Upper lobe of right lung (tissue), 1 donor: Measurements from ENCODE around the gene DIS3L2. TPM values are rescaled to one million over a fixed set of nuclear protein-coding genes. Genes with fewer than 3 reads are reported as not detected.
A peak's percentile ranks its signal among the peaks of the same experiment; 100 is the strongest.
"Not testable (repeated sequence)": the region's sequence is repeated elsewhere in the genome, so short reads cannot be mapped to it uniquely, and the experiment has no call there.

Experiments
- ATAC-seq: fragments of 200-7000 bp; cut with Tn5 transposase; one replicate; pipeline ENCODE4 v1.9.1; 2020; ENCODE audit warnings: mild to moderate bottlenecking, moderate library complexity
- DNase-seq: peaks from one replicate; pipeline ENCODE4 v3.0.0-alpha.2; 2020
- H3K27ac ChIP-seq: fragments of 200-600 bp; one replicate; pipeline ENCODE4 v1.8.0; 2022
- H3K27me3 ChIP-seq: fragments of 200-600 bp; one replicate; pipeline ENCODE4 v1.8.0; 2022; ENCODE audit warnings: mild to moderate bottlenecking
- H3K36me3 ChIP-seq: fragments of 200-600 bp; one replicate; pipeline ENCODE4 v1.8.0; 2022
- H3K4me1 ChIP-seq: fragments of 200-600 bp; one replicate; pipeline ENCODE4 v1.8.0; 2022
- H3K4me3 ChIP-seq: fragments of 200-600 bp; one replicate; pipeline ENCODE4 v1.8.0; 2022; ENCODE audit warnings: mild to moderate bottlenecking
- H3K9me3 ChIP-seq: fragments of 200-600 bp; one replicate; pipeline ENCODE4 v1.8.0; 2022
- intact Hi-C: fragments of 100-400 bp; cut with DNase I; formaldehyde crosslinking; loops from one replicate; pipeline ENCODE4 v1.11.0; 2022
- total RNA-seq: library from RNA; stranded (reverse); fragmentation: NEBNext Ultra II Directional; extraction: Animal tissue kit (Norgen Biotek cat#: 25700); gene quantifications from one replicate; pipeline ENCODE4 v1.2.1, GENCODE V29; 2021
- TF ChIP-seq, protein P1 (sequence below): fragments of 200-600 bp; IDR thresholded peaks from one replicate; pipeline ENCODE4 v1.8.0; 2022; ENCODE audit warnings: antibody characterized with exemption
- donor health status: DM: no; HTN: yes; CAD: no; lungs with severe emphysema.

Gene DIS3L2
- total RNA-seq, 1 donor from 2014 or later, result 35.8 TPM

DNA sequence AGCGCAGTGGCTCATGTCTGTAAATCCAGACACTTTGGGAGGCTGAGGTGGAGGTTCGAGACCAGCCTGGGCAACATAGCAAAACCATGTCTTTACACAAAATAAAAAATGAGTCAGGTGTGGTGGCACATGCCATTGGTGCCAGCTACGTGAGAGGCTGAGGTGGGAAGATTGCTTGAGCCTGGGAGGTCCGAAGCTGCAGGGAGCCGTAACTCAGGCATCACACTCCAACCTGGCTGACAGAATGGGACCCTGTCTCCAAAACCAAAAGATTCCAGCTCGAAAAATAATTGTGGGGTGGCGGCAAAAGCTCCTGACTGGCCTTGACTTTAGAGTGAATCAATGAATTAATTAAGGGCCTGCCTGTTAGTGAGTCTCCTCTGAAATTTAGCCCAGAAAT, 415.8 kb downstream of the DIS3L2 start:
- Histone ChIP-seq H3K4me3 (no peak overlapping the region), H3K27ac (no peak overlapping the region), H3K27me3 (peaks cover 7% of the 10 kb centered on the region), H3K36me3 (no peaks in the 10 kb centered on the region), H3K9me3 (no peaks in the 10 kb centered on the region), H3K4me1 (no peaks in the 10 kb centered on the region)
- ATAC-seq (no peak), DNase-seq (no peak)
- TF ChIP-seq, protein P1, sequence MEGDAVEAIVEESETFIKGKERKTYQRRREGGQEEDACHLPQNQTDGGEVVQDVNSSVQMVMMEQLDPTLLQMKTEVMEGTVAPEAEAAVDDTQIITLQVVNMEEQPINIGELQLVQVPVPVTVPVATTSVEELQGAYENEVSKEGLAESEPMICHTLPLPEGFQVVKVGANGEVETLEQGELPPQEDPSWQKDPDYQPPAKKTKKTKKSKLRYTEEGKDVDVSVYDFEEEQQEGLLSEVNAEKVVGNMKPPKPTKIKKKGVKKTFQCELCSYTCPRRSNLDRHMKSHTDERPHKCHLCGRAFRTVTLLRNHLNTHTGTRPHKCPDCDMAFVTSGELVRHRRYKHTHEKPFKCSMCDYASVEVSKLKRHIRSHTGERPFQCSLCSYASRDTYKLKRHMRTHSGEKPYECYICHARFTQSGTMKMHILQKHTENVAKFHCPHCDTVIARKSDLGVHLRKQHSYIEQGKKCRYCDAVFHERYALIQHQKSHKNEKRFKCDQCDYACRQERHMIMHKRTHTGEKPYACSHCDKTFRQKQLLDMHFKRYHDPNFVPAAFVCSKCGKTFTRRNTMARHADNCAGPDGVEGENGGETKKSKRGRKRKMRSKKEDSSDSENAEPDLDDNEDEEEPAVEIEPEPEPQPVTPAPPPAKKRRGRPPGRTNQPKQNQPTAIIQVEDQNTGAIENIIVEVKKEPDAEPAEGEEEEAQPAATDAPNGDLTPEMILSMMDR, result no peak
- intact Hi-C loops, result no loop called here

- intact Hi-C loops, result no loop called here
- H3K36me3 ChIP-seq, result no peaks in the 10 kb centered on the region
- DNase-seq, result peak; percentile 65
These were observed 416.6 kb downstream of the DIS3L2 start for GRCh38 chr2:232377841-232378734.

GRCh38 chr2:232378735-232379151, 417.2 kb downstream of the DIS3L2 start, which contains the start of gene ALPP:
TSS of gene ALPP (plus strand) at chr2:232378751. CDS start at chr2:232378803, 52 bp downstream.
- H3K27ac ChIP-seq, intact Hi-C loops, H3K4me1 ChIP-seq, H3K9me3 ChIP-seq, H3K36me3 ChIP-seq, ATAC-seq, H3K4me3 ChIP-seq: not testable (repeated sequence)
- peaks cover 18% of the 10 kb centered on the region for H3K27me3 ChIP-seq
- peak; percentile 55 for DNase-seq

More at GRCh38 chr2:232377841-232378734, 416.6 kb downstream of the DIS3L2 start:
- Histone ChIP-seq H3K27me3 (peaks cover 15% of the 10 kb centered on the region), H3K4me3 (no peak overlapping the region), H3K4me1 (no peaks in the 10 kb centered on the region), H3K9me3 (no peaks in the 10 kb centered on the region), H3K27ac (no peak overlapping the region)
- ATAC-seq, result peak; percentile 56
- TF ChIP-seq, protein P1, result no peak

DNA sequence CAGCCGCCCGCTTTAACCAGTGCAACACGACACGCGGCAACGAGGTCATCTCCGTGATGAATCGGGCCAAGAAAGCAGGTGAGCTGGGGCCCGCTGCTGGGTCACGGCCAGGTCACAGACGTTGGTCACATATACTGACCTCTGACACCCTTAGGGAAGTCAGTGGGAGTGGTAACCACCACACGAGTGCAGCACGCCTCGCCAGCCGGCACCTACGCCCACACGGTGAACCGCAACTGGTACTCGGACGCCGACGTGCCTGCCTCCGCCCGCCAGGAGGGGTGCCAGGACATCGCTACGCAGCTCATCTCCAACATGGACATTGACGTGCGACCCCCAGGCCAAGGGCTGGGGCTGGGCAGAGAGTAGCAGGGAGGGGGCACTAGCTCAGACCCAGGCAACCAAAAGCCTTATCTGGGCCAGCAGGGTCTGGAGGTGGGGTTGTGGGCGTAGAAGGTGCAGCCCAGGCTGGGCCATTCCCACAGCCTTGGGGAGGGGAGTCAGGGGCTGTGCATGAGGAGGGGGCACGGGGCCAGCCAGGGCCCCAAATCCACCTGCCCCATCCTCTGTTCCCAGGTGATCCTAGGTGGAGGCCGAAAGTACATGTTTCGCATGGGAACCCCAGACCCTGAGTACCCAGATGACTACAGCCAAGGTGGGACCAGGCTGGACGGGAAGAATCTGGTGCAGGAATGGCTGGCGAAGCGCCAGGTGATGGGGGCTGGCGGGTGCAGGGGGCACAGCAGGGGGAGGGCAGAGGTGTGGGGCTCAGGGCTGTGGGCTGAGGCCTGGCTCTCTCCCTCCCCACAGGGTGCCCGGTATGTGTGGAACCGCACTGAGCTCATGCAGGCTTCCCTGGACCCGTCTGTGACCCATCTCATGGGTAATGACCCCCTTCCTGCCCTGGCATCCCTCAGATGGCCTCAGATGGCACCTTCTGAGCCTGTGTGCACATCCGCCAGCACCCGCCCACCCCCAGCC, 418.4 kb downstream of the DIS3L2 start:
- H3K36me3 ChIP-seq, ATAC-seq, H3K27ac ChIP-seq, H3K4me1 ChIP-seq, H3K4me3 ChIP-seq, intact Hi-C loops, H3K9me3 ChIP-seq: not testable (repeated sequence)
- H3K27me3 ChIP-seq, result peaks cover 18% of the 10 kb centered on the region
- peak; percentile 55 for DNase-seq

DNA sequence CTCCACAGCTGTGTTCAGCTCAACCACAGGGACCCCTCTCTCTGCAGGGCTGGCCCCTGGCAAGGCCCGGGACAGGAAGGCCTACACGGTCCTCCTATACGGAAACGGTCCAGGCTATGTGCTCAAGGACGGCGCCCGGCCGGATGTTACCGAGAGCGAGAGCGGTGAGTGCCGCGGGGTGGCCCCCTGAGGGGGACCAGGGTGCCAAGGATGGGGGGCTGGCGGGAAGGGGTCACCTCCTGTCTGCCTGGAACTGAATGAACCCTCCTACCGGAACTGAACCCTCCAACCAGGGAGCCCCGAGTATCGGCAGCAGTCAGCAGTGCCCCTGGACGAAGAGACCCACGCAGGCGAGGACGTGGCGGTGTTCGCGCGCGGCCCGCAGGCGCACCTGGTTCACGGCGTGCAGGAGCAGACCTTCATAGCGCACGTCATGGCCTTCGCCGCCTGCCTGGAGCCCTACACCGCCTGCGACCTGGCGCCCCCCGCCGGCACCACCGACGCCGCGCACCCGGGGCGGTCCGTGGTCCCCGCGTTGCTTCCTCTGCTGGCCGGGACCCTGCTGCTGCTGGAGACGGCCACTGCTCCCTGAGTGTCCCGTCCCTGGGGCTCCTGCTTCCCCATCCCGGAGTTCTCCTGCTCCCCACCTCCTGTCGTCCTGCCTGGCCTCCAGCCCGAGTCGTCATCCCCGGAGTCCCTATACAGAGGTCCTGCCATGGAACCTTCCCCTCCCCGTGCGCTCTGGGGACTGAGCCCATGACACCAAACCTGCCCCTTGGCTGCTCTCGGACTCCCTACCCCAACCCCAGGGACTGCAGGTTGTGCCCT, 419.9 kb downstream of the DIS3L2 start:
- H3K27ac ChIP-seq, H3K4me3 ChIP-seq, H3K4me1 ChIP-seq, DNase-seq, H3K36me3 ChIP-seq, H3K9me3 ChIP-seq, intact Hi-C loops: not testable (repeated sequence)
- peaks cover 31% of the 10 kb centered on the region for H3K27me3 ChIP-seq
- peak; percentile 42 for ATAC-seq

GRCh38 chr2:232382331-232383225, 421.1 kb downstream of the DIS3L2 start:
- Histone ChIP-seq H3K36me3 (no peaks in the 10 kb centered on the region), H3K4me3 (no peak overlapping the region), H3K4me1 (no peaks in the 10 kb centered on the region), H3K27ac (no peak overlapping the region), H3K9me3 (no peaks in the 10 kb centered on the region), H3K27me3 (peaks cover 42% of the 10 kb centered on the region)
- intact Hi-C loops, result no loop called here
- DNase-seq (peak; percentile 45), ATAC-seq (no peak)
- TF ChIP-seq, protein P1, result no peak
